HCT116 (cell line): ENCODE results near the gene ARHGAP29. TPM values are rescaled to one million over a fixed set of nuclear protein-coding genes. Genes with fewer than 3 reads are reported as not detected.

Experiments used
- ATAC-seq: fragments of 200-7000 bp; cut with Tn5 transposase; 2 replicates; pipeline ENCODE4 v1.9.1; 2020; ENCODE audit warnings: mild to moderate bottlenecking, moderate library complexity
- BruUV-seq: library from RNA; stranded (reverse); fragments of 400-500 nt; replicated peaks from 2 replicates; lab custom pipeline; 2021; lab: Mats Ljungman, UMichigan
- CTCF ChIA-PET: fragments of 300-600 bp; sonication (Branson Sonifier 250); formaldehyde crosslinking; loops from one replicate; lab custom pipeline; 2021; ENCODE audit warnings: antibody characterized with exemption; lab: Charles Lee
- POLR2A ChIA-PET: fragments of 300-600, 350-600 bp; sonication (Branson Sonifier 250); formaldehyde crosslinking; loops from one replicate; lab custom pipeline; 2021; ENCODE audit warnings: antibody characterized with exemption; lab: Charles Lee
- RAD21 ChIA-PET, 2 experiments: fragments of 300-600 bp; sonication (Branson Sonifier 250); formaldehyde crosslinking; loops; one replicate each; lab custom pipeline; 2023; ENCODE audit warnings: low total read pairs in 2 of 2; ENCODE audit not compliant: uncharacterized antibody in 2 of 2, unreplicated experiment in 2 of 2, low non-redundant PET in 1 of 2; lab: Charles Lee
- DNase-seq: peaks from one replicate; pipeline ENCODE4 v3.0.0-alpha.2; 2010; ENCODE audit warnings: low read depth, low spot score
- H2AFZ ChIP-seq: fragments of 200-600 bp; shearing (Covaris generic), sonication (generic); 2 replicates; pipeline ENCODE4 v1.6.1; 2017; ENCODE audit warnings: low read depth, mixed run types, mixed read lengths, antibody characterized with exemption, low read length; ENCODE audit not compliant: poor library complexity, severe bottlenecking
- H3K27ac ChIP-seq: 2 replicates; pipeline ENCODE4 v1.5.1; 2012; ENCODE audit warnings: low read depth, low read length
- H3K27me3 ChIP-seq: fragments of 200-600 bp; sonication (generic); 2 replicates; pipeline ENCODE4 v1.6.1; 2016; ENCODE audit warnings: mixed run types, low read length, mixed read lengths; ENCODE audit not compliant: insufficient read depth
- H3K36me3 ChIP-seq, 2 experiments: fragments of 200-500 bp in 1 of 2; fragments of 200-600 bp in 1 of 2; sonication (Bioruptor generic) in 1 of 2; sonication (generic) in 1 of 2; 2 replicates each; pipeline versions ENCODE4 v1.5.1 to v1.6.1; 2014 to 2016; ENCODE audit warnings: low read length in 2 of 2, inconsistent platforms in 1 of 2, mixed read lengths in 1 of 2, mixed run types in 1 of 2; ENCODE audit not compliant: insufficient read depth in 2 of 2, control insufficient read depth in 1 of 2
- H3K4me1 ChIP-seq, 2 experiments: fragments of 200-600 bp in 1 of 2; sonication (generic) in 1 of 2; 2 replicates each; pipeline versions ENCODE4 v1.5.1 to v1.6.1; 2012 to 2017; ENCODE audit warnings: low read length in 2 of 2, inconsistent platforms in 1 of 2, mild to moderate bottlenecking in 1 of 2, mixed read lengths in 1 of 2, mixed run types in 1 of 2, moderate library complexity in 1 of 2; ENCODE audit not compliant: insufficient read depth in 2 of 2, control insufficient read depth in 1 of 2
- H3K4me2 ChIP-seq: fragments of 200-600 bp; sonication (generic); 2 replicates; pipeline ENCODE4 v1.6.1; 2017; ENCODE audit warnings: mixed run types, low read length, mixed read lengths
- H3K4me3 ChIP-seq, 2 experiments: fragments of 200-600 bp in 1 of 2; sonication (generic) in 1 of 2; replicated peaks in 1 of 2; 2 replicates each; pipeline ENCODE4 v1.5.1; 2011 to 2016; ENCODE audit warnings: low read length in 2 of 2, control low read depth in 1 of 2, low read depth in 1 of 2, mild to moderate bottlenecking in 1 of 2, mixed read lengths in 1 of 2, mixed run types in 1 of 2
- H3K79me2 ChIP-seq: fragments of 200-600 bp; sonication (generic); 2 replicates; pipeline ENCODE4 v1.6.1; 2017; ENCODE audit warnings: mild to moderate bottlenecking, mixed run types, low read length, moderate library complexity, mixed read lengths; ENCODE audit not compliant: insufficient read depth
- H3K9ac ChIP-seq: fragments of 200-600 bp; sonication (generic); 2 replicates; pipeline ENCODE4 v1.6.1; 2016; ENCODE audit warnings: low read length, mixed read lengths
- H3K9me2 ChIP-seq: fragments of 200-600 bp; sonication (generic), shearing (Covaris generic); 2 replicates; pipeline ENCODE4 v1.6.1; 2017; ENCODE audit warnings: mixed run types, mild to moderate bottlenecking, moderate library complexity; ENCODE audit not compliant: insufficient read depth
- H3K9me3 ChIP-seq, 2 experiments: fragments of 200-500 bp in 1 of 2; fragments of 200-600 bp in 1 of 2; sonication (Bioruptor generic) in 1 of 2; sonication (generic) in 1 of 2; 2 replicates each; pipeline ENCODE4 v1.6.1; 2014 to 2017; ENCODE audit warnings: low read length in 2 of 2, mixed read lengths in 2 of 2, inconsistent platforms in 1 of 2, low read depth in 1 of 2, mild to moderate bottlenecking in 1 of 2, mixed run types in 1 of 2, moderate library complexity in 1 of 2; ENCODE audit not compliant: control insufficient read depth in 1 of 2, insufficient read depth in 1 of 2
- H4K20me1 ChIP-seq: fragments of 200-600 bp; sonication (generic), shearing (Covaris generic); 2 replicates; pipeline ENCODE4 v1.6.1; 2017; ENCODE audit warnings: mixed run types, mild to moderate bottlenecking, moderate library complexity; ENCODE audit not compliant: insufficient read depth
- RAD21 ChIP-seq: IDR thresholded peaks from 2 replicates; pipeline ENCODE4 v1.6.1; 2012; ENCODE audit warnings: low read depth, mild to moderate bottlenecking
- SP1 ChIP-seq: IDR thresholded peaks from 2 replicates; pipeline ENCODE4 v1.6.1; 2012; ENCODE audit warnings: low read depth
- TCF7L2 ChIP-seq: IDR thresholded peaks from 2 replicates; pipeline ENCODE4 v1.7.0; 2011; ENCODE audit warnings: borderline replicate concordance, inconsistent platforms; ENCODE audit not compliant: insufficient read depth, insufficient read length; ENCODE audit errors: extremely low read depth
- intact Hi-C: fragments of 100-400 bp; cut with micrococcal nuclease; formaldehyde crosslinking; loops from 2 replicates; pipeline ENCODE4 v1.10.0; 2022
- total RNA-seq: library from RNA; stranded (reverse); gene quantifications from one replicate; pipeline ENCODE4 v1.2.1, GENCODE V29; 2021; ENCODE audit not compliant: unreplicated experiment

The ARHGAP29 gene
- total RNA-seq, 1 experiment from 2014 or later, result 128 TPM

- DNase-seq, result no peak
- TF ChIP-seq TCF7L2, result no peak
- Histone ChIP-seq H3K27me3 (no peaks in the 10 kb centered on the region), H3K4me3 (no peak overlapping the region), H3K4me2 (no peak overlapping the region), H3K9me2 (no peaks in the 10 kb centered on the region), H3K36me3 (no peaks in the 10 kb centered on the region), H3K4me1 (peaks cover 35 to 56% of the 10 kb centered on the region in 2 experiments), H3K9me3 (no peaks in the 10 kb centered on the region), H2AFZ (no peak overlapping the region), H3K79me2 (no peaks in the 10 kb centered on the region), H3K27ac (no peak overlapping the region), H4K20me1 (no peaks in the 10 kb centered on the region), H3K9ac (no peak overlapping the region)
- ChIA-PET POLR2A (interaction anchor here (0.9 to 4.1 kb wide), 5 partner anchors 8 to 65 kb away, joined by 3 to 23 read pairs (median 5); partner anchors contain the start of gene ARHGAP29), CTCF (no interaction called here), RAD21 (no interaction called here)
- BruUV-seq, result no TSS peak
- ATAC-seq, result no peak
- intact Hi-C loops, result no loop called here
These were observed 23.4 kb upstream of the ARHGAP29 start for GRCh38 chr1:94260635-94261387.

GRCh38 chr1:94259635-94260289, 22.4 kb upstream of the ARHGAP29 start:
- no TSS peak for BruUV-seq
- RAD21 ChIA-PET, result no interaction called here
- POLR2A ChIA-PET, result interaction anchor here (0.9 to 4.1 kb wide), 5 partner anchors 9 to 66 kb away, joined by 3 to 23 read pairs (median 5); partner anchors contain the start of gene ARHGAP29
- DNase-seq (no peak), ATAC-seq (no peak)
- Histone ChIP-seq H3K9me3 (no peaks in the 10 kb centered on the region), H3K4me1 (peaks cover 25 to 56% of the 10 kb centered on the region in 2 experiments), H3K36me3 (no peaks in the 10 kb centered on the region), H3K9me2 (no peaks in the 10 kb centered on the region), H3K79me2 (no peaks in the 10 kb centered on the region), H3K27ac (peak overlapping the region; percentile 49; the same call in 1 of the 2 replicates), H3K4me3 (no peak overlapping the region), H4K20me1 (no peaks in the 10 kb centered on the region), H3K4me2 (peak overlapping the region; percentile 48), H3K9ac (0 out of 2 replicates have a peak overlapping the region, but pooled peaks have one; percentile 12), H2AFZ (peak overlapping the region; percentile 82), H3K27me3 (no peaks in the 10 kb centered on the region)
- TF ChIP-seq SP1, result peak; percentile 12; the same call in 1 of the 2 replicates
- TF ChIP-seq RAD21, result no peak
- intact Hi-C loops, result no loop called here
- CTCF ChIA-PET, result no interaction called here
